ENCODE results near the gene ITPKA. TPM values are rescaled to one million over a fixed set of nuclear protein-coding genes. Genes with fewer than 3 reads are reported as not detected.

ITPKA gene
- polyA plus RNA-seq, 2 of the 4 experiments (the other 2 are of a cell fraction), result 0.52 to 1.1 TPM

- no peak for FAIRE-seq
- Histone ChIP-seq H3K9me3 (no peaks in the 10 kb centered on the region), H3K4me2 (no peak overlapping the region), H3K4me1 (no peaks in the 10 kb centered on the region), H3K4me3 (no peak overlapping the region), H3K27ac (no peak overlapping the region)
- no peak for TF ChIP-seq MYC (IDR thresholded peaks at IDR 0.05; ENCODE audit: borderline replicate concordance, low read length)
- no peak for DNase-seq (ENCODE audit: low read depth in 1 of 2, low spot score in 1 of 2)
- ATAC-seq, result no peak
- 93% methylated on average over 18 of the region's 56 CpGs for WGBS (ENCODE audit: missing lambda C conversion rate)
- CTCF ChIA-PET, result no interaction called here
- POLR2A ChIA-PET, result no interaction called here
These were observed 17.7 kb downstream of the ITPKA start for GRCh38 chr15:41511331-41511898.

- DNase-seq (ENCODE audit: low read depth in 1 of 2, low spot score in 1 of 2), result no peak
- no peak for TF ChIP-seq MAX (IDR thresholded peaks at IDR 0.05)
- no peak for TF ChIP-seq NFE2L2 (conservative IDR thresholded peaks at IDR 0.05; ENCODE audit: low read length)
- no peak for TF ChIP-seq FOSL2 (IDR thresholded peaks at IDR 0.05)
- no peak for TF ChIP-seq FOSL2 (CRISPR knock-in tag; IDR thresholded peaks at IDR 0.05)
- Histone ChIP-seq H3K27ac (no peak overlapping the region), H3K4me2 (no peak overlapping the region), H3K4me1 (no peaks in the 10 kb centered on the region), H3K4me3 (no peak overlapping the region), H3K9me3 (no peaks in the 10 kb centered on the region)
- no peak for FAIRE-seq
- 84% methylated on average over 21 of the region's 49 CpGs for WGBS (ENCODE audit: missing lambda C conversion rate)
- ATAC-seq, result no peak
- POLR2A ChIA-PET, result no interaction called here
- CTCF ChIA-PET, result interaction anchor here (2.1 kb wide), 1 partner anchor 46 kb away, joined by 7 read pairs; no protein-coding TSS in a partner anchor
These were observed 18.3 kb downstream of the ITPKA start for GRCh38 chr15:41511899-41512369.

GRCh38 chr15:41512512-41512939, 18.9 kb downstream of the ITPKA start:
- Histone ChIP-seq H3K27ac (no peak overlapping the region), H3K4me1 (no peaks in the 10 kb centered on the region), H3K9me3 (no peaks in the 10 kb centered on the region), H3K4me3 (no peak overlapping the region), H3K4me2 (no peak overlapping the region)
- DNase-seq (ENCODE audit: low read depth in 1 of 2, low spot score in 1 of 2) (no peak), FAIRE-seq (no peak), ATAC-seq (no peak; a peak in 1 of 6 replicates)
- POLR2A ChIA-PET, result no interaction called here
- 92% methylated on average over 24 of the region's 33 CpGs for WGBS (ENCODE audit: missing lambda C conversion rate)
- TF ChIP-seq POLR2A (IDR thresholded peaks at IDR 0.05; ENCODE audit: low read length) (no peak), FOSB (CRISPR knock-in tag; IDR thresholded peaks at IDR 0.05) (no peak), KDM5A (IDR thresholded peaks at IDR 0.05) (no peak), EHF (CRISPR knock-in tag; IDR thresholded peaks at IDR 0.05) (no peak), PHF8 (IDR thresholded peaks at IDR 0.05; ENCODE audit: borderline replicate concordance, low read depth) (no peak), CBX8 (IDR thresholded peaks at IDR 0.05) (no peak), JUN (IDR thresholded peaks at IDR 0.05) (no peak), EHMT2 (IDR thresholded peaks at IDR 0.05; ENCODE audit: low read depth) (no peak), RAD21 (conservative IDR thresholded peaks at IDR 0.05 in 1 of 2, IDR thresholded peaks at IDR 0.05 in 1 of 2) (no peak), E2F6 (IDR thresholded peaks at IDR 0.05; ENCODE audit: borderline replicate concordance, low read depth) (no peak), FOSL2 (IDR thresholded peaks at IDR 0.05) (no peak), FOSL2 (CRISPR knock-in tag; IDR thresholded peaks at IDR 0.05) (no peak), TP53 (CRISPR knock-in tag; IDR thresholded peaks at IDR 0.05) (no peak), ZC3H11A (IDR thresholded peaks at IDR 0.05) (no peak), HOXA7 (CRISPR knock-in tag; IDR thresholded peaks at IDR 0.05) (no peak)
- CTCF ChIA-PET, result interaction anchor here (2.1 kb wide), 1 partner anchor 47 kb away, joined by 7 read pairs; no protein-coding TSS in a partner anchor

GRCh38 chr15:41512940-41513505, 19.3 kb downstream of the ITPKA start:
- H3K4me2 ChIP-seq, result no peak overlapping the region

More at GRCh38 chr15:41512940-41513505, 19.3 kb downstream of the ITPKA start:
- FAIRE-seq (no peak), ATAC-seq (no peak), DNase-seq (ENCODE audit: low read depth in 1 of 2, low spot score in 1 of 2) (no peak)
- CTCF ChIA-PET, result interaction anchor here (2.1 kb wide), 1 partner anchor 47 kb away, joined by 7 read pairs; no protein-coding TSS in a partner anchor
- TF ChIP-seq CHD4 (IDR thresholded peaks at IDR 0.05; ENCODE audit: borderline replicate concordance) (no peak), FOXS1 (CRISPR knock-in tag; IDR thresholded peaks at IDR 0.05) (no peak), ZSCAN20 (CRISPR knock-in tag; IDR thresholded peaks at IDR 0.05) (no peak), PHF8 (IDR thresholded peaks at IDR 0.05; ENCODE audit: borderline replicate concordance, low read depth) (no peak), USF2 (IDR thresholded peaks at IDR 0.05) (no peak), HEYL (CRISPR knock-in tag; IDR thresholded peaks at IDR 0.05) (no peak), BHLHE40 (IDR thresholded peaks at IDR 0.05; ENCODE audit: low read depth, low read length) (no peak), CTCF (IDR thresholded peaks at IDR 0.05) (no peak), NR3C1 (IDR thresholded peaks at IDR 0.05) (no peak)
- WGBS (ENCODE audit: missing lambda C conversion rate), result 90% methylated on average over 40 of the region's 40 CpGs
- no peak overlapping the region for H3K27ac ChIP-seq
- no peaks in the 10 kb centered on the region for H3K4me1 ChIP-seq
- H3K9me3 ChIP-seq, result no peaks in the 10 kb centered on the region
- POLR2A ChIA-PET, result no interaction called here
- H3K4me3 ChIP-seq, result no peak overlapping the region
